ENCODE data around the gene RAB40B. TPM values are rescaled to one million over a fixed set of nuclear protein-coding genes. Genes with fewer than 3 reads are reported as not detected.
"Not testable (repeated sequence)": the region's sequence is repeated elsewhere in the genome, so short reads cannot be mapped to it uniquely, and the experiment has no call there.

Gene RAB40B
- total and polyA plus RNA-seq, 2 of the 4 experiments (the other 2 are of a cell fraction), result 14.9 to 20.0 TPM

- Histone ChIP-seq H3K27ac (ENCODE audit: insufficient read depth, low read length) (no peak overlapping the region), H2AK5ac (ENCODE audit: low read depth, low read length) (no peak overlapping the region), H3K36me3 (ENCODE audit: control insufficient read depth, insufficient read depth, low read length) (peaks cover 1% of the 10 kb centered on the region; the same call in 1 of the 2 replicates), H3K9me1 (ENCODE audit: insufficient read depth, low read length) (peaks cover 3% of the 10 kb centered on the region), H2AK9ac (replicated peaks; ENCODE audit: low read depth, low read length, poor library complexity) (no peak overlapping the region), H2BK5ac (ENCODE audit: low read depth, low read length, poor library complexity, severe bottlenecking) (no peak overlapping the region), H3K9ac (ENCODE audit: low read depth, low read length) (no peak overlapping the region), H2BK20ac (ENCODE audit: low read depth, low read length) (no peak overlapping the region), H3K27me3 (ENCODE audit: control insufficient read depth, insufficient read depth, low read length) (no peaks in the 10 kb centered on the region), H4K8ac (ENCODE audit: low read depth in 2 of 2, low read length in 2 of 2) (no peak overlapping the region), H2AFZ (replicated peaks; ENCODE audit: low read length, poor library complexity) (no peak overlapping the region), H4K91ac (ENCODE audit: insufficient read depth, low read depth, low read length) (no peak overlapping the region), H3K4ac (ENCODE audit: low read depth, low read length) (no peak overlapping the region), H2BK120ac (ENCODE audit: low read depth, low read length) (no peak overlapping the region), H3K9me3 (ENCODE audit: control insufficient read depth, insufficient read depth, low read length) (no peaks in the 10 kb centered on the region), H3K4me2 (ENCODE audit: low read depth, low read length) (no peak overlapping the region), H3K4me1 (ENCODE audit: control insufficient read depth, insufficient read depth, low read length) (no peaks in the 10 kb centered on the region), H2BK15ac (ENCODE audit: low read depth, low read length) (no peak overlapping the region), H4K20me1 (ENCODE audit: insufficient read depth, low read length) (no peaks in the 10 kb centered on the region), H3K4me3 (ENCODE audit: insufficient read depth, low read depth, low read length) (no peak overlapping the region), H3K18ac (ENCODE audit: low read depth, low read length) (no peak overlapping the region), H3K56ac (ENCODE audit: extremely low read depth, insufficient read depth, low read length) (no peak overlapping the region), H4K5ac (ENCODE audit: low read depth, low read length) (no peak overlapping the region), H3K79me1 (ENCODE audit: low read depth in 1 of 2, low read length in 2 of 2) (peaks cover 0 to 3% of the 10 kb centered on the region in 2 experiments; a peak in 2 of 4 replicates), H3K14ac (replicated peaks; ENCODE audit: low read depth, low read length) (no peak overlapping the region), H3K23ac (ENCODE audit: low read depth, low read length) (no peak overlapping the region)
- TF ChIP-seq RFX5 (IDR thresholded peaks at IDR 0.05; ENCODE audit: low read depth, low read length) (no peak), MAZ (IDR thresholded peaks at IDR 0.05; ENCODE audit: borderline replicate concordance, low read depth, low read length) (no peak), SMC3 (IDR thresholded peaks at IDR 0.05; ENCODE audit: low read depth, low read length) (no peak), MXI1 (IDR thresholded peaks at IDR 0.05; ENCODE audit: borderline replicate concordance, low read depth, low read length) (no peak), USF2 (IDR thresholded peaks at IDR 0.05; ENCODE audit: low read depth, low read length) (no peak)
- TF ChIP-seq, protein P1, sequence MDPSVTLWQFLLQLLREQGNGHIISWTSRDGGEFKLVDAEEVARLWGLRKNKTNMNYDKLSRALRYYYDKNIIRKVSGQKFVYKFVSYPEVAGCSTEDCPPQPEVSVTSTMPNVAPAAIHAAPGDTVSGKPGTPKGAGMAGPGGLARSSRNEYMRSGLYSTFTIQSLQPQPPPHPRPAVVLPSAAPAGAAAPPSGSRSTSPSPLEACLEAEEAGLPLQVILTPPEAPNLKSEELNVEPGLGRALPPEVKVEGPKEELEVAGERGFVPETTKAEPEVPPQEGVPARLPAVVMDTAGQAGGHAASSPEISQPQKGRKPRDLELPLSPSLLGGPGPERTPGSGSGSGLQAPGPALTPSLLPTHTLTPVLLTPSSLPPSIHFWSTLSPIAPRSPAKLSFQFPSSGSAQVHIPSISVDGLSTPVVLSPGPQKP (IDR thresholded peaks at IDR 0.05; ENCODE audit: borderline replicate concordance, low read depth, low read length), result no peak
- POLR2A ChIA-PET (ENCODE audit: unreplicated experiment), result no interaction called here
- CTCF ChIA-PET, result no interaction called here
- dilution Hi-C loops (cut with HindIII; ENCODE audit: low sequenced_read_pairs, unreplicated experiment), result no loop called here
- no TSS peak for BruUV-seq (replicated peaks)
- no peak for DNase-seq
- in situ Hi-C loops (cut with MboI; ENCODE audit: low sequenced_read_pairs), result no loop called here
- WGBS, 2 experiments (ENCODE audit: extremely low coverage in 2 of 2, insufficient read length in 1 of 2), result 83% methylated on average over 6 of the region's 15 CpGs; no CpG with 5 or more reads in 1 of the 2 experiments
- no peak for ATAC-seq (ENCODE audit: low read depth)
- intact Hi-C loops (cut with micrococcal nuclease), result no loop called here
Measured at GRCh38 chr17:82655038-82655479, 43.4 kb downstream of the RAB40B start.

GRCh38 chr17:82654611-82655010, 43.9 kb downstream of the RAB40B start:
- H4K91ac ChIP-seq (ENCODE audit: insufficient read depth, low read depth, low read length); H2BK5ac ChIP-seq (ENCODE audit: low read depth, low read length, poor library complexity, severe bottlenecking); H3K14ac ChIP-seq (replicated peaks; ENCODE audit: low read depth, low read length); H2BK20ac ChIP-seq (ENCODE audit: low read depth, low read length); H3K9me1 ChIP-seq (ENCODE audit: insufficient read depth, low read length); H3K4me1 ChIP-seq (ENCODE audit: control insufficient read depth, insufficient read depth, low read length); H4K20me1 ChIP-seq (ENCODE audit: insufficient read depth, low read length); H3K27ac ChIP-seq (ENCODE audit: insufficient read depth, low read length); H3K18ac ChIP-seq (ENCODE audit: low read depth, low read length); ATAC-seq (ENCODE audit: low read depth); H3K56ac ChIP-seq (ENCODE audit: extremely low read depth, insufficient read depth, low read length); H3K9ac ChIP-seq (ENCODE audit: low read depth, low read length); H2AFZ ChIP-seq (replicated peaks; ENCODE audit: low read length, poor library complexity); dilution Hi-C loops (cut with HindIII; ENCODE audit: low sequenced_read_pairs, unreplicated experiment); DNase-seq; H3K4ac ChIP-seq (ENCODE audit: low read depth, low read length); H3K79me1 ChIP-seq (ENCODE audit: low read depth in 1 of 2, low read length in 2 of 2); intact Hi-C loops (cut with micrococcal nuclease); H4K5ac ChIP-seq (ENCODE audit: low read depth, low read length); BruUV-seq (replicated peaks); H3K9me3 ChIP-seq (ENCODE audit: control insufficient read depth, insufficient read depth, low read length); H4K8ac ChIP-seq (ENCODE audit: low read depth in 2 of 2, low read length in 2 of 2); H2AK5ac ChIP-seq (ENCODE audit: low read depth, low read length); H2BK15ac ChIP-seq (ENCODE audit: low read depth, low read length); in situ Hi-C loops (cut with MboI; ENCODE audit: low sequenced_read_pairs); H2BK120ac ChIP-seq (ENCODE audit: low read depth, low read length); H3K36me3 ChIP-seq (ENCODE audit: control insufficient read depth, insufficient read depth, low read length); H2AK9ac ChIP-seq (replicated peaks; ENCODE audit: low read depth, low read length, poor library complexity); POLR2A ChIA-PET (ENCODE audit: unreplicated experiment); H3K27me3 ChIP-seq (ENCODE audit: control insufficient read depth, insufficient read depth, low read length); H3K4me3 ChIP-seq (ENCODE audit: insufficient read depth, low read depth, low read length); H3K23ac ChIP-seq (ENCODE audit: low read depth, low read length); CTCF ChIA-PET; H3K4me2 ChIP-seq (ENCODE audit: low read depth, low read length): not testable (repeated sequence)
- WGBS, 2 experiments (ENCODE audit: extremely low coverage in 2 of 2, insufficient read length in 1 of 2), result no CpG with 5 or more reads among the region's 6 CpGs
